Stimulated activated CD4-positive, alpha-beta T cell treated with anti-CD3 and anti-CD28 coated beads, Interleukin-2, amount 100 ng/mL, for 4 hours (primary cell): Measurements from ENCODE around the gene SIGLEC5.

Experiments
- DNase-seq: peaks from one replicate; pipeline ENCODE4 v3.0.0-alpha.2; 2020; ENCODE audit warnings: low read depth

Gene SIGLEC5

GRCh38 chr19:51589511-51589910 is 40.7 kb downstream of the SIGLEC5 start:
- DNase-seq: no peak

DNA sequence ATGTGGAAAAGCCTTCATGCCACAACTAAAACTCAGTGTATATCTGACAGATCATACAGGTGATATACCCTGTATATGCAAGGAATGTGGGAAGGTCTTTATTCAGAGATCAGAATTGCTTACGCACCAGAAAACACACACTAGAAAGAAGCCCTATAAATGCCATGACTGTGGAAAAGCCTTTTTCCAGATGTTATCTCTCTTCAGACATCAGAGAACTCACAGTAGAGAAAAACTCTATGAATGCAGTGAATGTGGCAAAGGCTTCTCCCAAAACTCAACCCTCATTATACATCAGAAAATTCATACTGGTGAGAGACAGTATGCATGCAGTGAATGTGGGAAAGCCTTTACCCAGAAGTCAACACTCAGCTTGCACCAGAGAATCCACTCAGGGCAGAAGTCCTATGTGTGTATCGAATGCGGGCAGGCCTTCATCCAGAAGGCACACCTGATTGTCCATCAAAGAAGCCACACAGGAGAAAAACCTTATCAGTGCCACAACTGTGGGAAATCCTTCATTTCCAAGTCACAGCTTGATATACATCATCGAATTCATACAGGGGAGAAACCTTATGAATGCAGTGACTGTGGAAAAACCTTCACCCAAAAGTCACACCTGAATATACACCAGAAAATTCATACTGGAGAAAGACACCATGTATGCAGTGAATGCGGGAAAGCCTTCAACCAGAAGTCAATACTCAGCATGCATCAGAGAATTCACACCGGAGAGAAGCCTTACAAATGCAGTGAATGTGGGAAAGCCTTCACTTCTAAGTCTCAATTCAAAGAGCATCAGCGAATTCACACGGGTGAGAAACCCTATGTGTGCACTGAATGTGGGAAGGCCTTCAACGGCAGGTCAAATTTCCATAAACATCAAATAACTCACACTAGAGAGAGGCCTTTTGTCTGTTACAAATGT is 42.7 kb downstream of the SIGLEC5 start:
- DNase-seq: no peak

GRCh38 chr19:51586799-51587198 is 43.4 kb downstream of the SIGLEC5 start:
- no peak for DNase-seq

DNA sequence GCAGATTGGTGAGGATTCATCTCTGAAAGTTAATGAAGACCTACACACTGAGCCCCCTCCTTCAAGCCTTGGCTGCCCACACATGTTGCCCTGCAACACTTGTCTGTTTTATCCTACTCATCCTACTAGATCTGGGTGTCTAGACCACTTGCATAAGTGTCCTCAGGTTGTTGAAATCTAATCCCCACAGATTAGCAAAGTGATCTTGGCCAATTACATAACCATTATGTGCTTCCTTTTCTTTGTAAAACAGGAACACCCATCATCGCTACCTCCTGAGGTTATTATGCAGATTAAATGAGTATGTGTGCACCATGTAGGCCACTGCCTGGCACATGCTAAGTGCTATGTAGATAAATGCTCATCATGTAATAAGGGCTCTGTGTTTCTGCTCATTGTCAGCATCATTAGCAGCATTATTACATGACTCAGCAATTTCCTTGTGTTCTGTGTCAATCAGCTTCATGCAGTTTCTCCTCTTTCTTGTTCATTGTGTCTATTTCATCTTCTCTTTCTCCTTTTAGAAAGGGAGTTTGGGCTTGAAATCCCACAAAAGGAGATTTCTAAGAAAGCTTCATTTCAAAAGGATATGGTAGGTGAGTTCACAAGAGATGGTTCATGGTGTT is 44.0 kb downstream of the SIGLEC5 start:
- DNase-seq: no peak

- no peak for DNase-seq
These were observed 53.4 kb downstream of the SIGLEC5 start for GRCh38 chr19:51576850-51577249.

DNA sequence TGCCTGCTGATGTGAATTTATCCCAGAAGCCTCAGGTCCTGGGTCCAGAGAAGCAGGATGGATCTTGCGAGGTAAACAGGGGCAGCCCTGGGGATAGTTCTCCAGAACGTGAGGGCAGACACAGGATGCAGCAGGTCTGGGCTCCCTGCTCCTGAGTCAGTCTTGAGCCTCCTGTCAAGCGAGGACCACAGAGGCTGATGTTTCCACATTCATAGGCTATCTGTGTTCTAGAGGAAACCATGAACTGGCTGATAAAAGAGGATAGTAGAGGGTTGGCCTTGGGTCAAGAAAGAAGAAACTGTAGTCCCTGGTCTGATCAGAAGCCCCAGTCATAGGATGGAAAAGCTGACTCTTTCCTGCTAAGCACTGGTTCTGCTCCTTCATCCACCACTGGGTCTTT is 56.9 kb downstream of the SIGLEC5 start:
- no peak for DNase-seq

DNA sequence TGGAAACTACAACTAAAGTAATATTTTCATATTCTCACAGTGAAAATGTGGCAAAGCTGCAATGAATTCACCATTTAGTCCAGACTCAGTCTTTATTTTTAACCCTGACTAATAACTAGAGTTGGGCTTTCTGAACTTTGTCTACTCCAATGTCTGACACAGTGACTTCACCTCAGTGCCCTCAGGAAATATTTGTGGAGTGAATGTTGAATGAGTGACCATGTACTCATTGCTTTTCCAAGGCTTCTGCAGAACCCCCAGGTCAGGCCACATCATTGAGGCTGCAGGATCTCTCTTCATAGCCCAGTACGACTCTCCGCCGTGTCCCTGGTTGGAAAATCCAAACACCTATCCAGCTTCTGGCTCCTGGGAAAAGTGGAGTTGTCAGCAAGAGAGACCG is 57.3 kb downstream of the SIGLEC5 start:
- DNase-seq: no peak

DNA sequence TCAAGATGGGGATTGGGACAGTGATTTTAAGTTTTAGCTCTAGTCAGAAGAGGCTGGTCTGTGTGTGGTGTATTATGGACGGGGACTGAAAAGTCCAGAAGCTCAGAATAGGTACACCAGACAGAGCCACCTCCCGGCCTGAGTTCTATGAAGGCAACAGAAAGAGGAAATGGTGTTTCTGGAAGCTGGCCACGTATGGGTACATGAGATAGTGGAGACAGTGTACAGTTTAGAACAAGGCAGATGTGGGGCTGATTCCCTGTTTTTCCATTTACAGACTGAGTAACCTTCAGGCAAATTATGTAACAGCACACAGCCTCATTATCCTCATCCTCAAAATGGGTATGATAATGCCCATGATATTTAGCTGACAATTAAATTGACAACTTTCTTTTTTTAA is 57.8 kb downstream of the SIGLEC5 start:
- no peak for DNase-seq

DNA sequence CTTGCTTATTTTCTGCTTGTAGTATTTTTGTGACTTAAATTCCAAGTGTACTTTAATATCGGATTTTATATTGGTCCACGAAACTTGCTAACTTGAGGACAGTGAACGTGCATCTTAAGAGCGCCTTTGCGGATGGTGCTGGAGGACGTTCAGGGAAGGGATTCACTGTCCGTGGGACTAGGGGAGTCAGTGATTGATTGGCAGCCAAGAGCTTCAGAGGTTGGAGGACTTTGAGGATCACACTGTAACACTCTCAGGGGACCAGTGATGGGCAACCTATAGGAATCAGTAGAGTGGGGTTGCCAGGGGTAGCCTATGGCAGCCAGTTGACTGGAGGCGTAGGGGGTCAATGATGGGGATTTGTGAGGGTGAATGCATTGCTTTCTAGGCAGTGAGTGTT is 58.6 kb downstream of the SIGLEC5 start:
- DNase-seq: no peak

DNA sequence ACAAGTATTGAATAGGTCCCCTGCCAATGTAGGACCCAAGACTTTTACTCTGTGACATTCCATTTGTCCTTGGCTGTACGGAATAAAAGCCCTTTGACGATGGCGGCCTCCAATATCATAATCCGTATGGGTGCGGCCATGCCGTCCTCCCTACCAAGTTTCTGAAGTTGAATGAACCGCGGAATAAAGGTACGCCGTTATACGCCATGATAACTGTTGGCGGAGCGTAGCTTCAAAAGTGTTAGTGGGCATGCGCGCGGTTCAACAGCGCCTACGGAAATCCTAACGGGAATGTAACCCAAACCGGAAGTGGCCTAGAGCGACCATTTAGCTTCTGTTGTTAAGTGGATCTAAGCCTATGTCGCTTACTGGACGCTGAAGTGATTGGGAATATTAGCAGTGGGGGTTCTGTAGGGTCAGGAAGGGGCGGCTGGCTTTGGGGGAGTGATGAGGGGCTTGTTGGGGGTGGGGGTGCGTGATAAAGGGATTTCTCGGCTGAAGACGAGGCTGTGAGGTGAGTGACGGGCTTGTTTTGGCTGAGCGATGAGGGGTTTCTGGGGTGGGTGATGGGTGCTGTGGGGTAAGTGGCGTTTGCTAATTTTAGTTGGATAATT is 59.1 kb downstream of the SIGLEC5 start, which contains the start of gene ZNF175:
TSS of gene ZNF175 (plus strand) at position 322 of the 614 bp plus-strand sequence. CDS start 2,047 bp downstream, outside the sequence.
- DNase-seq: peak; percentile 81

GRCh38 chr19:51568456-51568855 is 61.7 kb downstream of the SIGLEC5 start:
- no peak for DNase-seq

DNA sequence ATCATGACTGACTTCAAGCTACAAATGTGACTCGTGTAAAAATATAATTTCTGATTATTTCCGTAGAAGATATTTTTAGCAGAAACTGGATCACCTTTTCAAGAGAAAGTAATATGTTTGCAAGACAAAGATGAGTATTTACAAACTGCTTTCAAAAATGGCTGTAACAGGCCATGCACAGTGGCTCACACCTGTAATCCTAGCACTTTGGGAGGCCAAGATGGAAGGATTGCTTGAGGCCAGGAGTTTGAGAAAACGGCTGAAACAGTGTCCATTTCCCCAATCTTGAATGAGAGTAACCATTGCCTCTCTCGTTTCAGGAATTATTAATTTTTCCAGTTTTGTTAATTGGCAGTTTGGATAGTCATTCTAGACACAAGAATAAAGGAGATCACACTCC is 62.6 kb downstream of the SIGLEC5 start:
- DNase-seq: no peak

DNA sequence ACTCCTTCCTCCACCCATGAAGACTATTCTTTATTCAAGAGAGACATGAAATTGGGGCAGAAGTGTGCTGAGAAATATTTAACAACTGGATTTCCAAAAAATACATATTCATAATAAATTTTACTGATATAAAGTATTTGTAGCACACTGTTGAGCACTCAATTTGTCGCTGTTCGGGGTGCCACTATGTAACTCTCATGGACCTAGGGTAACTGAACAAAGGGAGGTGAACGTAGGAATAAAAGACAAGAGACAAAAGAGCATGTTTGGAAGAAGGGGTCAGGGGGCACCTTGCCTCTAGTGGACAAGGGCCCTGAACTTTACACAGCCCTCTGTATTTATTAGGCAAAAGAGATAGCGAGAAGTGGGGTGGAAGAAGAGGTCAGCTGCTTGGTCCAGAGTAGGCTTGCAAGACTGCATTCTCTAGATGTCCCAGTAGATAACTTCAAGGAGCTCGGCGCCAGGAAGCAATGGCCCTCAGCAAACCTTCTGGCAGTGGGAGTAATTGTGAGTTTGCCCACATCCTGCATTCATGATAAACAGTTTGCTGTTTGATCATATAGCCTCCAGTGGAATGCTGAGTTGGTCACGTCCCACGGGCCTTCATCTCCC is 63.6 kb downstream of the SIGLEC5 start:
- DNase-seq: no peak

DNA sequence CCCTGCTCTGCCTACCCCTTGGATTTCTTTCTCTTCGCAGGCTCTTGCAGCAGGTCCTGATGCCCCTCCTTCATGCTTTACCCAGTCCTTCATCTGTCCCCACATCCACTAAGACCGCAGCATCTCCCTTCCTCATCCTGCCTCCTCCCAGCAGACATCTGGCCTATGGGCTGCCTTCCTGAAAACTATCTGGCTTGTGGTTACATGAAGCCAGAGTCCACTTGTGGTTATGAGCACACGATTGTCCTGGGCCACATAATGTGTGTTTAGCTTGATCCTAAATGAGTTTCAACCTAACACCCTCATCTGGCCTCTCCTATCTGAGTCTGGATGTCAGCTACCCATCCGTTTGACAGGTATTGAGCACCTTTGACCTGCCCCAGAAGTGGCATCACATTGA is 64.6 kb downstream of the SIGLEC5 start:
- DNase-seq: no peak

GRCh38 chr19:51564791-51565190 is 65.4 kb downstream of the SIGLEC5 start:
- DNase-seq: no peak
